CD4-positive, alpha-beta T cell treated with Interleukin-2 at 100 ng/mL for 4 hours (primary cell): Measurements from ENCODE around the gene MRC2.
"Not testable (repeated sequence)": the region's sequence is repeated elsewhere in the genome, so short reads cannot be mapped to it uniquely, and the experiment has no call there.

Experiments used
- DNase-seq: peaks from one replicate; pipeline ENCODE4 v3.0.0-alpha.2; 2020; ENCODE audit warnings: low spot score

The MRC2 gene

GRCh38 chr17:62612289-62612688 lies 15.2 kb upstream of the MRC2 start:
- not testable (repeated sequence) for DNase-seq

GRCh38 chr17:62613095-62613494 lies 14.4 kb upstream of the MRC2 start:
- DNase-seq = not testable (repeated sequence)

- DNase-seq = no peak
Measured at GRCh38 chr17:62614142-62614541, 13.3 kb upstream of the MRC2 start.

GRCh38 chr17:62615503-62615902 lies 12.0 kb upstream of the MRC2 start:
- DNase-seq = no peak

- DNase-seq = no peak
Measured at GRCh38 chr17:62616993-62617893, 10.2 kb upstream of the MRC2 start.

- DNase-seq = no peak
Measured at GRCh38 chr17:62617894-62618472, 9.5 kb upstream of the MRC2 start.

- no peak for DNase-seq
Measured at GRCh38 chr17:62618647-62619416, 8.6 kb upstream of the MRC2 start.

- no peak for DNase-seq
Measured at GRCh38 chr17:62619417-62620155, 7.9 kb upstream of the MRC2 start.

- DNase-seq = no peak
Measured at GRCh38 chr17:62621223-62621622, 6.2 kb upstream of the MRC2 start.

- no peak for DNase-seq
Measured at GRCh38 chr17:62625184-62625869, 2.1 kb upstream of the MRC2 start.

- DNase-seq = no peak
Measured at GRCh38 chr17:62625870-62626200, 1.6 kb upstream of the MRC2 start.

GRCh38 chr17:62626719-62627218 lies 701 bp upstream of the MRC2 start:
- no peak for DNase-seq

GRCh38 chr17:62627904-62628633 lies 599 bp downstream of the MRC2 start:
- DNase-seq = no peak

GRCh38 chr17:62628831-62629555 lies 1.5 kb downstream of the MRC2 start:
- DNase-seq = no peak

GRCh38 chr17:62629556-62630364 lies 2.3 kb downstream of the MRC2 start:
- DNase-seq = no peak

GRCh38 chr17:62630365-62631085 lies 3.1 kb downstream of the MRC2 start:
- DNase-seq = no peak

- DNase-seq = no peak
Measured at GRCh38 chr17:62631086-62631935, 3.8 kb downstream of the MRC2 start.
